ENCODE data around the gene ABHD5.
A peak's percentile ranks its signal among the peaks of the same experiment; 100 is the strongest.
"Not testable (repeated sequence)": the region's sequence is repeated elsewhere in the genome, so short reads cannot be mapped to it uniquely, and the experiment has no call there.

The ABHD5 gene

GRCh38 chr3:43690400-43691119 lies at the start of gene ABHD5:
ABHD5 (plus strand) TSS chr3:43690938; CDS start chr3:43690993, 55 bp downstream.
- peak; percentile 91 for DNase-seq

GRCh38 chr3:43641306-43642114 lies 49.2 kb upstream of the ABHD5 start:
- DNase-seq, result no peak

DNA sequence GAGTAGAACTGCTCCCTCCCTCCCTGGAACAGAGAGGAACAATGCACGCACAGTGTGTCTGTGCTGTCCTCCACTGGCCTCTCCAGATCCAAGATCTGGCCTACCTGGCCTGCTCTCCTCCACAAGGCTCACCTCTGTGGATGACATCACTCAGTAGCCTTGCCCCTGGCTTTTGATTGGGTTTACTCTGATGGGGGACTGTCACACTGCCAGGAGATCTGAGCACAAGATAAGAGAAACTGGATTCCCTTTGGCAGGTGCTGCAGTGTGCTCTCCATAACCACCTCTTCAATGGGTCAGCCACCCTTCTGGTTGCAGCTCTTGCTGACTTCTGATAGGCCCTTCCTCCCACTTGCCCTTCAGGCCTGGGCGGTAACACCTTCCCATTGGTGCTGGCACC lies 46.3 kb upstream of the ABHD5 start:
- no peak for DNase-seq

DNA sequence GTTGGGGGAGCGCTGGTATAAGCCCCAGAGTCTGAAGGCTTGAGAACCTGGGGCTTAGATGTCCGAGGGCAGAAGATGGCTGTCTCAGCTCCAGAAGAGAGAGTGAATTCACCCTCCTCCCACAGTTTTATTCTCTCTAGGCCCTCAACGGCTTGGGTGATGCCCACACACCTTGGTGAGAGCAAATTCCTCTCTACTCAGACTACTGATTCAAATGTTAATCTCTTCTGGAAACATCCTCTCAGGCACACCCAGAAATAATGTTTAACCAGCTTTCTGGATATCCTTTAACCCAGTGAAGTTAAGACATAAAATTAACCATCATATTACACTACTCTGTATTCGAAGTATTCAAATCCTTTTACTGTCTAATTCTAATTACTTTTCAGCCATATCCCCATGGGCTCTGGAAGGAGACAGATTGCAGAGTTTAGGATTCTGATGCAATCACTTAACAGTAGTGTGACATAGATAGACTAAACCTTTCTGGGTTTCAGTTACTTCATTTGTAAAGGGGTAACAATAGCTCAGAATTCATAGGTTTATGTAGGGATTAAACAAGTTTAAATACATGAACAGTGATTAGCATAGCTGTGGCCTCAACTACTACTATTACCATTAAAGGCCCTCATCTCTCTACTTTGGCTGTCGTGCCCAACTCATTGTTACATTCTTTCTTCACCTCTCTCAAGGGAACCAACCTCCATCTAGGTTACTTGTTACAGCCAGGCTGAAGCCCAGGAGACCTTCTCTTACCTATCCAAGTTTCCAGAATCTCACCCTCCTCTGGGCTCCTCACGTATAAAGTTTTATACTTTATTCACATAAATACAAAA lies 43.2 kb upstream of the ABHD5 start:
- no peak for DNase-seq

- DNase-seq, result no peak
These were observed 41.8 kb upstream of the ABHD5 start for GRCh38 chr3:43648957-43649356.

DNA sequence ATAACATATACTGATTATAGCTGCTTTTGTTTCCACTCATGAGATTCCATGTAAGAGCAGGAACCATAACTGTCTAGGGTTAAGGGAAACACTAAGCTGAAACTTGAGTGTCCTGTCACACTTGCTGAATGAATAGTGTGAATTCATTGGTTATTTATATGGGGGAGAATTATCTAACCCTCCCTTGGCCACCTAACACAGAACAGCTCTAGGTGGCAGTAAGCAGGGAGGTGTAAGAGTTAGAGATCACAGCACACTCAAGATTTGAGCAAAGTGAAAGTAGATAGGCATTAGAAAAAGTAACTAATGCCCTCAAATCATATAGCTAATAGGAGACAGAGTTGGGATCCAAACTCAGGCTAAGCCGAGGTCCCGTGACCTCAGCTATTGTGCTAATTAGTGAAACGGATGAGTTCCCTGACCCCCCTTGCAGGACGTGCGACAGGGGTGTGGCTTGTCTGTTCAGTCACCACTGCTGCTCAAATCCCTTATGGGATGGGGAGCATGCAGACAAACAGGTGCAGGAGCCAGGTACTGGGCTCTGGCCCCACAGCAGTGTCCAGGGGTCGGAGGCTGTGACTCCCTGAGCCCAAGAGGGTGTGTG lies 41.3 kb upstream of the ABHD5 start:
- no peak for DNase-seq

DNA sequence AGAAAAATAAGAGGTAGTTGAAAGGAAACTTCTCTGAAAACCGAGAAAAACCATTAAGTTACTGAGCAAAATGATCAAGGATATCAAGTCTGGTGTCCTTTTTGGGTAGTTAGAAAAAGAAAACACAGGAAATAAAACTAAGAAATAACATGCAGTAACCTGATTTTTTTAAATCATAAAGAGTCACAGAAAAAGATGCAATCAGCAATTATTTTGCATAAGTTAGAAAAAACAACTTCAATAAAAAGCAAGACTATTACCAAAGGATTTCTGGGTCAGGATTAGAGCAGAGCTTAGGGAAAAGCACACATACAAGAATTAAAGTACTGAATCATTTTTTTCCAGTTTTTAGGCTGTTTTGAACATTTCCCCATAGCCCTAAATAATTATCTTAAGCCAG lies 40.4 kb upstream of the ABHD5 start:
- DNase-seq, result no peak

DNA sequence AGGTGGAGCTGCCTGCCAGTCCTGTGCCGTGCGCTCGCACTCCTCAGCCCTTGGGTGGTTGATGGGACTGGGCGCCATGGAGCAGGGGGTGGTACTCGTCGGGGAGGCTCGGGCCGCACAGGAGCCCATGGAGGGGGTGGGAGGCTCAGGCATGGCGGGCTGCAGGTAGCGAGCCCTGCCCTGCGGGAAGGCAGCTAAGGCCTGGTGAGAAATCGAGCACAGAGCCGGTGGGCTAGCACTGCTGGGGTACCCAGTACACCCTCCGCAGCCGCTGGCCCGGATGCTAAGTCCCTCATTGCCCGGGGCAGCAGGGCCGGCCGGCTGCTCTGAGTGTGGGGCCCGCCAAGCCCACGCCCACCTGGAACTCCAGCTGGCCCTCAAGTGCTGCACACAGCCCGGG lies 34.3 kb upstream of the ABHD5 start:
- not testable (repeated sequence) for DNase-seq

DNA sequence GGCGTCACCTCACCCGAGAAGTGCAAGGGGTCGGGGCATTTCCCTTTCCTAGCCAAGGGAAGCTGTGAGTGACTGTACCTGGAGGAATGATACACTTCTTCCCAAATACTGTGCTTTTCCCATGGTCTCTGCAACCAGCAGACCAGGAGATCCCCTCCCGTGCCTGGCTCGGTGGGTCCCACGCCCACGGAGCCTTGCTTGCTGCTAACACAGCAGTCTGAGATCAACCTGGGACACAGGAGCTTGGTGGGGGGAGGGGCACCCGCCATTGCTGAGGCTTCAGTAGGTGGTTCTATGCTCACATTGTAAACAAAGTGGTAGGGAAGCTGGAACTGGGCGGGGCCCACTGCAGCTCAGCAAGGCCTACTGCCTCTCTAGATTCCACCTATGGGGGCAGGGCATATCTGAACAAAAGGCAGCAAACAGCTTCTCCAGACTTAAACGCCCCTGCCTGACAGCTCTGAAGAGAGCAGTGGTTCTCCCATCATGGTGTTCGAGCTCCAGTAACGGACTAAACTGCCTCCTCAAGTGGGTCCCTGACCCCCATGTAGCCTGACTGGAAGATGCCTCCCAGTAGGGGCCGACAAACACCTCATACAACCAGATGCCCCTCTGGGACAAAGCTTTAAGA lies 31.4 kb upstream of the ABHD5 start:
- DNase-seq, result no peak

DNA sequence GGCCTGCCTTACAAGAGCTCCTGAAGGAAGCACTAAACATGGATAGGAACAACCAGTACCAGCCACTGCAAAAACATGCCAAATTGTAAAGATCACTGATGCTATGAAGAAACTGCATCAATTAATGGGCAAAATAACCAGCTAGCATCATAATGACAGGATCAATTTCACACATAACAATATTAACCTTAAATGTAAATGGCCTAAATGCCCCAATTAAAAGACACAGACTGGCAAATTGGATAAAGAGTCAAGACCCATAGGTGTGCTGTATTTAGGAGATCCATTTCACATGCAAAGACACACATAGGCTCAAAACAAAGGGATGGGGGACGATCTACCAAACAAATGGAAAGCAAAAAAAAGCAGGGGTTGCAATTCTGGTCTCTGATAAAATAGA lies 29.4 kb upstream of the ABHD5 start:
- not testable (repeated sequence) for DNase-seq

- not testable (repeated sequence) for DNase-seq
These were observed 25.7 kb upstream of the ABHD5 start for GRCh38 chr3:43665011-43665410.

DNA sequence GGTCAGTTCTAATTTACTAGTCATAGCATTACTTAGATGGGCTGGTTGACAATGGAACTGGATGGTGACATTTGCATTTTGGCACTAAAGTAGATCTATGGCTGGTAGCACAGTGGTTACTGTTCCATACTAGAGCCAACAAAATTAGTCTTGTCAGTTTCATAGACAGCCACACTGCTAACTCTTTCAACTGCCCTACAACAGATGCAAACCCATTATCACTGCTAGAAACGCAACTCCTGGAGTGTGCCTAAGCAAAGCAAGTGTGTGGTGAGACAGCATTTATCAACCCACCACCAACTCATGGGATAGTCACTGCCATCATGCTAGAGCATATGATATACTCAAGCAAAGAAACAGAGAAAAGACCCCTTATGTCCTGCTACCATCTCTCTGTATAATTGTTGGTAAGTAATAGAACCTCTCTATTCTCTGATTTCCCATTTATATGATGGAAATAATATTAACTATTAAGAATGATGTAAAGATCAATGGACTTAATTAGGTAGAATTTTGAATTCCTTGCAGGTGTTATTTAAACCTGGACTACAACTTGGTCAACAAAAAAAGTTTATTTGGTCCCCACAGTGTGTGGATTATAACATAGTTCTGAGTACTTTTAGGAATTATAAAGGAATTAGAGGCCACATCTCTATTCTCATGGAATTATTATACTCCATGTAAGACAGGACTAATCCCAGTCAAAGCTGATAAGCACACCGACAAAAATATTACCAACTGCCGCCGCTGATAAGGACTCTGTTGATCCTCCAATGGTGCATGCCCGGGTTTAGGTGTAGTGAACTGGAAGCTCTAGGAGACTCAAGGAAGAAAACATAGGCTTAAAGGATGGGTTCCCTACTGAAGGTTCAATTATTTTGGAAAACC lies 19.9 kb upstream of the ABHD5 start:
- DNase-seq, result no peak

- DNase-seq, result no peak
These were observed 16.2 kb upstream of the ABHD5 start for GRCh38 chr3:43674345-43675085.

- no peak for DNase-seq
These were observed 15.1 kb upstream of the ABHD5 start for GRCh38 chr3:43675593-43675992.

DNA sequence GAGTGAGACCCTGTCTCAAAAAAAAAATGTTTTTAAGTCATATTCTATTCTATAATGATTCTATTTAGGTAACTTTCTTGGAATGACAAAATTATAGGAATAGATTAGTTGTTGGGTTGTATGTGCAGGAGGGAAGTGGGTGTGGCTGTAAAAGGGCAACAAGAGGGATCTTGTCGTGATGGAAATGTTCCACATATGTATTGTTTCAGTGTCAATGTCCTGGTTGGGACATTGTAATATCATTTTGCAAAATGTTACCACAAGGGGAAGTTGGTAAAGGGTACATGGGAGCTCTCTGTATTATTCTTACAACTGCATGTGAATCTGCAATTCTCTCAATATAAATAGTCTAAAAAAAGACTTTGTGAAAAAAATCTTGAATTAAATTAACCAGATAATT lies 14.3 kb upstream of the ABHD5 start:
- no peak for DNase-seq

DNA sequence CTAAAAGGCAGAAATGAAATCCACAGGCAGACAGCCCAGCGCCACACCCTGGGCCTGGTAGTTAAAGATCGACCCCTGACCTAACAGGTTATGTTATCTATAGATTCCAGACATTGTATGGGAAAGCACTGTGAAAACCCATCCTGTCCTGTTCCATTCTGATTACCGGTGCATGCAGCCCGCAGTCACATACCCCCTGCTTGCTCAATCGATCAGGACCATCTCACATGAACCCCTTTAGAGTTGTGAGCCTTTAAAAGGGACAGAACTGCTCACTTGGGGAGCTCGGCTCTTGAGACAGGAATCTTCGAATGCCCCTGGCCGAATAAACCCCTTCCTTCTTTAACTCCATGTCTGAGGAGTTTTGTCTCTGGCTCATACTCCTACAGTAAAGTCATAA lies 12.4 kb upstream of the ABHD5 start:
- DNase-seq, result not testable (repeated sequence)

- DNase-seq, result not testable (repeated sequence)
These were observed 11.8 kb upstream of the ABHD5 start for GRCh38 chr3:43678887-43679449.

- DNase-seq, result not testable (repeated sequence)
These were observed 9.9 kb upstream of the ABHD5 start for GRCh38 chr3:43680857-43681256.

- DNase-seq, result no peak
These were observed 5.8 kb upstream of the ABHD5 start for GRCh38 chr3:43684944-43685343.

DNA sequence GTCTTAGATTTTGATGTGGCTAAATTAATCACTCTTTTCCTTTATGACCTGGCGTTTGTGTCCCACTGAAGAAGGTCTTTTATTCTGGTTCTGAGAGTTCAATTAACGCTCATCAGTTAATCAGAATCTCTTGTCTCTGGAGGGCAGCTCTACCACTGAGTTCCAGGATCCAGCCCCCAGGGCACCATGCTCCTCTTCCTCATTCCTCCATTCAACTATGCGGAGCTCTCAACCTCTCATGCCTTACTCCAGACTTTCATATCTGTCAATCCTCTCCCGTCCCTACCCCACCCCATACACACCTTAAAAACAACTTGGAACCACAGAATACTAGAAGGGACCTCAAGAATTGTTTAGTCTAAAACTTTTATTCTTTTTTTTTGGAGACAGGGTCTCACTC lies 4.8 kb upstream of the ABHD5 start:
- no peak for DNase-seq

Measured in stimulated activated naive CD4-positive, alpha-beta T cell treated with Interleukin-2 at 50 U/mL for 16 hours (primary cell).